Kidney (tissue), 14 donors: ENCODE results near the gene ADAMTS9. TPM values are rescaled to one million over a fixed set of nuclear protein-coding genes. Genes with fewer than 3 reads are reported as not detected.

Source experiments
- DNase-seq, 5 donors: peaks; one replicate each; pipeline ENCODE4 v3.0.0-alpha.2; 2013 to 2020
- FAIRE-seq: peaks from 2 replicates; lab custom pipeline; 2012; peaks lifted over from hg19 to GRCh38; lab: Jason Lieb, UNC
- H3K27ac ChIP-seq, 2 donors: one replicate each; pipeline ENCODE4 v1.7.0; 2013; ENCODE audit warnings: low read depth in 2 of 2, low read length in 2 of 2, inconsistent platforms in 1 of 2
- H3K27me3 ChIP-seq: one replicate; pipeline ENCODE4 v1.7.1; 2013; ENCODE audit warnings: low read length, inconsistent platforms; ENCODE audit not compliant: control insufficient read depth, insufficient read depth
- H3K36me3 ChIP-seq, 3 donors: one replicate each; pipeline versions ENCODE4 v1.7.0 to v1.7.1; 2013; ENCODE audit warnings: low read length in 3 of 3, control low read depth in 1 of 3, inconsistent platforms in 1 of 3; ENCODE audit not compliant: insufficient read depth in 3 of 3, control insufficient read depth in 2 of 3
- H3K4me1 ChIP-seq, 3 donors: one replicate each; pipeline versions ENCODE4 v1.7.0 to v1.7.1; 2013; ENCODE audit warnings: low read length in 3 of 3, inconsistent platforms in 1 of 3, low read depth in 1 of 3; ENCODE audit not compliant: control insufficient read depth in 2 of 3, insufficient read depth in 2 of 3
- H3K4me3 ChIP-seq, 3 donors: one replicate each; pipeline versions ENCODE4 v1.7.0 to v1.8.1; 2013; ENCODE audit warnings: low read length in 3 of 3, control low read depth in 1 of 3, inconsistent platforms in 1 of 3
- H3K9ac ChIP-seq, 3 donors: one replicate each; pipeline versions ENCODE4 v1.7.0 to v1.7.1; 2013; ENCODE audit warnings: low read length in 3 of 3, control low read depth in 1 of 3, inconsistent platforms in 1 of 3
- H3K9me3 ChIP-seq, 3 donors: one replicate each; pipeline versions ENCODE4 v1.7.0 to v1.7.1; 2013; ENCODE audit warnings: low read length in 3 of 3, control low read depth in 1 of 3, inconsistent platforms in 1 of 3; ENCODE audit not compliant: control insufficient read depth in 2 of 3, insufficient read depth in 1 of 3
- intact Hi-C: fragments of 100-400 bp; cut with DNase I; formaldehyde crosslinking; loops from one replicate; pipeline ENCODE4 v1.11.1; 2022
- polyA plus RNA-seq: library from polyadenylated mRNA; stranded (reverse); fragments of 350-450 nt; fragmentation: Illumina TruSeq; extraction: RNeasy Lipid Tissue Mini Kit (QIAGEN cat#74804); gene quantifications from one replicate; pipeline ENCODE4 v1.2.3, GENCODE V29; 2014; ENCODE audit warnings: low read depth, low replicate concordance; ENCODE audit not compliant: insufficient read depth
- total RNA-seq: library from RNA; stranded (reverse); fragmentation: NEBNext Ultra II Directional; extraction: Animal tissue kit (Norgen Biotek cat#: 25700); gene quantifications from one replicate; pipeline ENCODE4 v1.2.1, GENCODE V29; 2021
- TF ChIP-seq, protein P1 (sequence below): IDR thresholded peaks from 3 replicates; pipeline ENCODE4 v1.5.1; 2012; ENCODE audit warnings: mild to moderate bottlenecking, moderate library complexity, borderline replicate concordance; ENCODE audit not compliant: insufficient read depth; ENCODE audit errors: extremely low read depth
- donor health status: control.
- donor health status: control.
- donor health status: control.
- donor health status: control.
- donor health status: control.
- donor health status: DM: yes; HTN: yes; CAD: no.
- donor health status: Normal renal cell carcinoma (clear cell type).

The ADAMTS9 gene
- total and polyA plus RNA-seq, 2 donors from 2014 or later: 25.0 to 117 TPM

DNA sequence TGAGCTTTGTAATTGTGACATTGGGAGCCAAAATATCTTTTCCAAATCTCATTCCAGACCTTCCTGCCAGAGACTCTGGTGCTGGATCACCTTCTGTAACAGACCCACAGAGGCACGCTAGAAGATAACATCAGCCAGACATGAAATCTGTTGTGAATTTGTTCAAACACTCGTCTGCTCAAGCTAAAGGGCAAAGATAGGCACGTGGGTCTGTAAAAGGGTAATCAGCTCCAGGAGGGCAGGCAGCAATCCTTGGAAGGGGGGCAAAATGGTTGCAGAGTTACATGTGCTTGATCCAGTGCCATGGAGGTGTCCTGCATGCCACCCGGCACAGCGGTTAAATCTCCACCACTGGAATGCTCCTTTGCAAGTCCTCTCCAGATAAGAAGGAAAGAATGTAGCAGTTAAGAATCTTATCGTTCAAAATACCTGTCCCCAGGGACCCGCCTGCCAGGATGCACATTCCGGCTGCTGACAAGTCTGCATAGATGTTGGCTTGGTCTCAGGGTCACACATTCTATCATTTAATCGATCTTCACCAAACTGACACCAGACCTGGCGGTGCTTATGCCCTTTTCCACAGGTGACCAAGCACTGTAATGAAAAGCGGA is 74.8 kb downstream of the ADAMTS9 start:
- Histone ChIP-seq H3K9ac (no peak overlapping the region), H3K27ac (peak overlapping the region; percentile 26 to 56), H3K36me3 (peaks cover 2 to 21% (median 20%) of the 10 kb centered on the region in 3 donors), H3K4me1 (peaks cover 0 to 6% (median 0%) of the 10 kb centered on the region in 3 donors), H3K9me3 (no peaks in the 10 kb centered on the region), H3K27me3 (no peaks in the 10 kb centered on the region), H3K4me3 (no peak overlapping the region)
- intact Hi-C loops: no loop called here
- TF ChIP-seq, protein P1, sequence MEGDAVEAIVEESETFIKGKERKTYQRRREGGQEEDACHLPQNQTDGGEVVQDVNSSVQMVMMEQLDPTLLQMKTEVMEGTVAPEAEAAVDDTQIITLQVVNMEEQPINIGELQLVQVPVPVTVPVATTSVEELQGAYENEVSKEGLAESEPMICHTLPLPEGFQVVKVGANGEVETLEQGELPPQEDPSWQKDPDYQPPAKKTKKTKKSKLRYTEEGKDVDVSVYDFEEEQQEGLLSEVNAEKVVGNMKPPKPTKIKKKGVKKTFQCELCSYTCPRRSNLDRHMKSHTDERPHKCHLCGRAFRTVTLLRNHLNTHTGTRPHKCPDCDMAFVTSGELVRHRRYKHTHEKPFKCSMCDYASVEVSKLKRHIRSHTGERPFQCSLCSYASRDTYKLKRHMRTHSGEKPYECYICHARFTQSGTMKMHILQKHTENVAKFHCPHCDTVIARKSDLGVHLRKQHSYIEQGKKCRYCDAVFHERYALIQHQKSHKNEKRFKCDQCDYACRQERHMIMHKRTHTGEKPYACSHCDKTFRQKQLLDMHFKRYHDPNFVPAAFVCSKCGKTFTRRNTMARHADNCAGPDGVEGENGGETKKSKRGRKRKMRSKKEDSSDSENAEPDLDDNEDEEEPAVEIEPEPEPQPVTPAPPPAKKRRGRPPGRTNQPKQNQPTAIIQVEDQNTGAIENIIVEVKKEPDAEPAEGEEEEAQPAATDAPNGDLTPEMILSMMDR: no peak
- no peak for FAIRE-seq
- peak in 1 of 5 donors; percentile 12 for DNase-seq

DNA sequence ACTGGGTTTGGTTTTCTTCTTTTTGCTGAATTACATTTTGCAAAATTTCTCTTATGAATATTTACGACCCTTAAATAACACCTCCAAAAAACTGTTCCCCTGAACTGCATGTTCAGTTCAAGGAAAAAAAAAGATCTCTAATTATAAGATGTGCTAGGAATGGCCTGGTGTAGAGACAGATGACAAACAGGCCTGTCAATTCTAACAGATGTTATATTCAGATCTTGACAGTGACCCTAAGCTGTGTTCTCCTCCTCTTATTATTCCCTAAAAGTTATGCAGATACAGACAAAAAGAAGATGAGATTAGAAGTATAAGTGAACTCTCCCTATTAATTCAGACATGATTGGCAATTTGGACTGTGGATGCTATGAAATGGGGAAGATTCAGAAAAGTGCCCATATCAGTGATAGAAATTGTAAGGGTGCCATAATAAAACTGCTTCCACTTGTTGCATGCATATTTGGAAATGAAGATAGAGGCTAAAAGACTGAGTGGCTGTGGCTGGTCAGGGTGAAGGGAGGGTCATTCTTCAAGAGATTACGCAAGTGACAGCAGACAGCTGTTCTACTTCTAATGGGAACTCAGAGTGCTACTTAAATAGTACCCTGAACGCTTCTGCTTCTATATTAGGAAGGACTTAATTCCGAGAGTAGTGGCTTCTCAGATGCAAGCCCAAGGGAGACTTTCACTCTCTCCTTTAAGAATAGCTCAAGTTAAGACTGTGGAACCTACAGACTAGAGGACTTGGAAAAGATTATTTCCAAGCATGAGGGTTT is 75.5 kb downstream of the ADAMTS9 start:
- Histone ChIP-seq H3K4me3 (no peak overlapping the region), H3K36me3 (peaks cover 2 to 18% (median 17%) of the 10 kb centered on the region in 3 donors), H3K9ac (no peak overlapping the region), H3K4me1 (peaks cover 0 to 6% (median 0%) of the 10 kb centered on the region in 3 donors), H3K27me3 (no peaks in the 10 kb centered on the region), H3K27ac (peak overlapping the region in 1 of 2 donors; percentile 56), H3K9me3 (no peaks in the 10 kb centered on the region)
- intact Hi-C loops: no loop called here
- TF ChIP-seq, protein P1: no peak
- FAIRE-seq (no peak), DNase-seq (peak in 3 of 5 donors; percentile 29 to 87 (median 71))

DNA sequence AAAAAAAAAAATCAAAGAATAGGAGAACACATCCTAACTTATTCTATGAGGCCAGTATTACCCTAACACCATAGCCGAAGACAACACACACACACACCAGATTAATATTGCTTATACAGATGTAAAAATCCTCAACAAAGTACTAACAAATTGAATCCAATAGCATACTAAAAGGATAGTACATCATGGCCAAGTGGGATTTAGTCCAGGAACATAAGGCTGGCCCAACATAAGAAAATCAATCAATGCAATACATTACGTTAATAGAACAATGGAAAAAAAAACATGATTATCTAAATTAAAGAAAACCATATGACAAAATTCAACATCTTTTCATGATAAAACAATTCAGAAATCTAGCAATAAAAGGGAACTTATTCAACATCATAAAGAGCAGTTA is 79.1 kb downstream of the ADAMTS9 start:
- Histone ChIP-seq H3K36me3 (peaks cover 4 to 14% (median 9%) of the 10 kb centered on the region in 3 donors), H3K4me3 (no peak overlapping the region), H3K9me3 (no peaks in the 10 kb centered on the region), H3K4me1 (peaks cover 0 to 6% (median 0%) of the 10 kb centered on the region in 3 donors), H3K27me3 (no peaks in the 10 kb centered on the region), H3K27ac (no peak overlapping the region), H3K9ac (no peak overlapping the region)
- TF ChIP-seq, protein P1: no peak
- no peak for FAIRE-seq
- no peak for DNase-seq
- intact Hi-C loops: no loop called here
